ENCODE measurements around the gene THUMPD2. TPM values are rescaled to one million over a fixed set of nuclear protein-coding genes. Genes with fewer than 3 reads are reported as not detected.

THUMPD2 gene
- total RNA-seq, 1 donor from 2014 or later: 10.0 TPM

DNA sequence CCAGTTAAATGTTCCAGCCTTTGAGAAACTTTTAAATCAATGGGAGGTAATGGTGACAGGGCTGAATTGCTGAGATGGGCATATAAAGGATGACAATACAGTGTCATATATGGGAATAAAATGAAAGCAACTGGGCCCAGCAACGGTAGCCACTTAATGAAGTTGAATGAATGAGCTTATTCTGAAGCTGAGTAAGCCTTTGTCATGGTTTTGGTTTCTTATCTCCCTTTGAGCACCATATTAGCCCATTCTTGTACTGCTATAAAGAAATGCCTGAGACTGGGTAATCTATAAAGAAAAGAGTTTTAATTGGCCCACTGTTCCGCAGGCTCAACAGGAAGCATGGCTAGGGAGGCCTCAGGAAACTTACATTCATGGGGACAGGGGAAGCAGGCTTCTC lies 3.5 kb upstream of the THUMPD2 start:
- DNase-seq (no peak), ATAC-seq (no peak)
- no peak overlapping the region for H3K27ac ChIP-seq
- no peaks in the 10 kb centered on the region for H3K9me3 ChIP-seq
- intact Hi-C loops (cut with DNase I): no loop called here
- H3K4me1 ChIP-seq: peaks cover 16% of the 10 kb centered on the region
- H3K27me3 ChIP-seq (ENCODE audit: low read depth): no peaks in the 10 kb centered on the region
- no peaks in the 10 kb centered on the region for H3K36me3 ChIP-seq
- TF ChIP-seq, protein P1, sequence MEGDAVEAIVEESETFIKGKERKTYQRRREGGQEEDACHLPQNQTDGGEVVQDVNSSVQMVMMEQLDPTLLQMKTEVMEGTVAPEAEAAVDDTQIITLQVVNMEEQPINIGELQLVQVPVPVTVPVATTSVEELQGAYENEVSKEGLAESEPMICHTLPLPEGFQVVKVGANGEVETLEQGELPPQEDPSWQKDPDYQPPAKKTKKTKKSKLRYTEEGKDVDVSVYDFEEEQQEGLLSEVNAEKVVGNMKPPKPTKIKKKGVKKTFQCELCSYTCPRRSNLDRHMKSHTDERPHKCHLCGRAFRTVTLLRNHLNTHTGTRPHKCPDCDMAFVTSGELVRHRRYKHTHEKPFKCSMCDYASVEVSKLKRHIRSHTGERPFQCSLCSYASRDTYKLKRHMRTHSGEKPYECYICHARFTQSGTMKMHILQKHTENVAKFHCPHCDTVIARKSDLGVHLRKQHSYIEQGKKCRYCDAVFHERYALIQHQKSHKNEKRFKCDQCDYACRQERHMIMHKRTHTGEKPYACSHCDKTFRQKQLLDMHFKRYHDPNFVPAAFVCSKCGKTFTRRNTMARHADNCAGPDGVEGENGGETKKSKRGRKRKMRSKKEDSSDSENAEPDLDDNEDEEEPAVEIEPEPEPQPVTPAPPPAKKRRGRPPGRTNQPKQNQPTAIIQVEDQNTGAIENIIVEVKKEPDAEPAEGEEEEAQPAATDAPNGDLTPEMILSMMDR (IDR thresholded peaks at IDR 0.05): no peak
- no peak overlapping the region for H3K4me3 ChIP-seq

GRCh38 chr2:39781697-39782096 lies 2.6 kb upstream of the THUMPD2 start:
- intact Hi-C loops (cut with DNase I): no loop called here
- Histone ChIP-seq H3K4me1 (peaks cover 25% of the 10 kb centered on the region), H3K27ac (no peak overlapping the region), H3K36me3 (no peaks in the 10 kb centered on the region), H3K9me3 (no peaks in the 10 kb centered on the region), H3K4me3 (no peak overlapping the region), H3K27me3 (ENCODE audit: low read depth) (no peaks in the 10 kb centered on the region)
- no peak for DNase-seq
- TF ChIP-seq, protein P1 (IDR thresholded peaks at IDR 0.05): no peak
- no peak for ATAC-seq

DNA sequence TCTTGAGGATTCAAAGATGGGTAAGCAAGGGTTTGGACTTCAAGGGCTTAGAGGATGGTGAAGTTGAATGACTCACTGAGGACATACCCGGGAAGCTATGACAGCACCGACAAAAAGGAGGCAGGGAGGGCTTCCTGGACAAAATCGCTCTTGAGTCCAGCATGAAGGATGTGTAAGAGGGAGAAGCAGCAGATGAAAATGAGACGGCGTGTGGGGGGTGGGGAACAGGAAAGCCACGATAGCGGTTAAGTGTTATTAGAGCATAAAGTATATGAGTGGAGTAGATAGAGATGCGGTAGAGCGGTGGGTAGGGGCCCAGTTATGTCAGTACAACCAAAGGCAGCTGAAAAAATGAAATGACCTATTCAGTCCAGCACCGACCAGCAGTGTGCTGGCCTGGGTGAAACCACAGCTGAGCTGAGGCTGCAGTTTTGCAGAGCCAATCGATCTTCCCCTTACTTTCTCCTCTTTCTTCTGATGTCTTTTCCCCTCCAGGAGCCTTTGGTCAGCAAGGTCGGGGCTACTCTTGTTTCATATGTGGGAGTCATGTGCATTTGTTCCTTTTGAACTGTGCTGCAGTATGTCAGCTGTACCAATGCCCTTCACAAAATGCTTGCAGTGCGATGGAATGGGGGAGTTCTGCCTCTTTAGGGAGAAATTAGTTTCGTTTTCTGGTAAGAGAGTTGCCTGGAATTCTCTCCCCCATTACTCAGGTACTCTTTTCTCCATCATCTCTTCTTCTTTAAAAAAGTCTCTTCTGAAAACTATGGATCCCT lies 2.0 kb upstream of the THUMPD2 start:
- H3K4me3 ChIP-seq: no peak overlapping the region
- H3K4me1 ChIP-seq: peaks cover 31% of the 10 kb centered on the region
- TF ChIP-seq, protein P1 (IDR thresholded peaks at IDR 0.05): no peak
- H3K36me3 ChIP-seq: no peaks in the 10 kb centered on the region
- H3K9me3 ChIP-seq: no peaks in the 10 kb centered on the region
- DNase-seq (no peak), ATAC-seq (no peak)
- no peak overlapping the region for H3K27ac ChIP-seq
- intact Hi-C loops (cut with DNase I): no loop called here
- H3K27me3 ChIP-seq (ENCODE audit: low read depth): no peaks in the 10 kb centered on the region

GRCh38 chr2:39779927-39780326 lies 869 bp upstream of the THUMPD2 start:
- DNase-seq: no peak
- H3K4me3 ChIP-seq: peak overlapping the region; percentile 95
- no peaks in the 10 kb centered on the region for H3K36me3 ChIP-seq
- intact Hi-C loops (cut with DNase I): no loop called here
- TF ChIP-seq, protein P1 (IDR thresholded peaks at IDR 0.05): no peak
- peaks cover 31% of the 10 kb centered on the region for H3K4me1 ChIP-seq
- peak overlapping the region; percentile 94 for H3K27ac ChIP-seq
- no peak for ATAC-seq
- no peaks in the 10 kb centered on the region for H3K27me3 ChIP-seq (ENCODE audit: low read depth)
- no peaks in the 10 kb centered on the region for H3K9me3 ChIP-seq

DNA sequence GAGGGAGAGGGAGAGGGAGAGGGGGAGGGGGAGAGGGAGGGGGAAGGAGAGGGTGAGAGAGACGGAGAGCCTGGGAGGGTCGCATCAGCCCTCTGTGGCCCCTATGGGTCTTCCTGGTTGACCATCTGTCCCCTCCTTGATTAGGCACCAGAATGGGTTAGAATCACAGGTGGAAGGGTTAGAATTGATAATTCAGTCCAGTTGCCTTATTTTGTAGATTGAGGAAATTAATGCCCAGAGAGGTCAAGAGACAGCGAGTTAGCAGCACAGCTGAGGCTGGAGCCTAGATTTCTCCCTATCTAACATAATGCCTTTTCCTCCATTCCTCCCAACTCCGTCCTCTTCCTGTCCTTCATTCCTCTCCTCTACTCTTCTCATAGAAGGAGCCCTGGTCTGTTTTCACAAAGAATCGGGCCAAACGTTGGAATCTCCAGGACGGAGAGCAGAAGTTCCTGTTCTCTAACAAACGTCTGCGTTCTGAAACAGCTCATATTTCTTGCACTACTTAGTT lies 338 bp upstream of the THUMPD2 start:
- TF ChIP-seq, protein P1 (IDR thresholded peaks at IDR 0.05): no peak
- DNase-seq: no peak
- H3K27me3 ChIP-seq (ENCODE audit: low read depth): no peaks in the 10 kb centered on the region
- peak overlapping the region; percentile 95 for H3K4me3 ChIP-seq
- intact Hi-C loops (cut with DNase I): no loop called here
- H3K36me3 ChIP-seq: no peaks in the 10 kb centered on the region
- H3K27ac ChIP-seq: peak overlapping the region; percentile 94
- H3K4me1 ChIP-seq: peaks cover 31% of the 10 kb centered on the region
- ATAC-seq: peak in 1 of 2 donors; percentile 5
- no peaks in the 10 kb centered on the region for H3K9me3 ChIP-seq

All from lower lobe of right lung (tissue), 2 donors.